Neural crest cell (in vitro differentiated cells): ENCODE measurements around the gene CXCR1. TPM values are rescaled to one million over a fixed set of nuclear protein-coding genes. Genes with fewer than 3 reads are reported as not detected.
"Not testable (repeated sequence)": the region's sequence is repeated elsewhere in the genome, so short reads cannot be mapped to it uniquely, and the experiment has no call there.

ENCODE experiments used
- DNase-seq: peaks from one replicate; pipeline ENCODE4 v3.0.0; 2021; ENCODE audit warnings: low read depth, mixed read lengths, low spot score
- H3K27ac Mint-ChIP-seq: one replicate; pipeline ENCODE4 v1.8.0; 2021; ENCODE audit warnings: mild to moderate bottlenecking, mixed read lengths; ENCODE audit not compliant: unreplicated experiment
- H3K27me3 Mint-ChIP-seq: 2 replicates; pipeline ENCODE4 v1.8.0; 2021; ENCODE audit warnings: low read depth, mild to moderate bottlenecking, mixed read lengths
- H3K36me3 Mint-ChIP-seq: 2 replicates; pipeline ENCODE4 v1.8.0; 2021; ENCODE audit warnings: low read depth, mild to moderate bottlenecking, mixed read lengths
- H3K4me1 Mint-ChIP-seq: 2 replicates; pipeline ENCODE4 v1.8.0; 2021; ENCODE audit warnings: mixed read lengths
- H3K4me3 Mint-ChIP-seq: one replicate; pipeline ENCODE4 v1.8.0; 2021; ENCODE audit warnings: mild to moderate bottlenecking, mixed read lengths
- H3K9me3 Mint-ChIP-seq: 2 replicates; pipeline ENCODE4 v1.8.0; 2021; ENCODE audit warnings: mixed read lengths
- CTCF ChIP-seq: fragments of 200-600 bp; sonication (generic); conservative IDR thresholded peaks from 2 replicates; pipeline ENCODE4 v1.5.0; 2021; ENCODE audit warnings: antibody characterized with exemption, mild to moderate bottlenecking
- total RNA-seq: library from RNA; stranded (reverse); gene quantifications from 2 replicates; pipeline ENCODE4 v1.2.1, GENCODE V29; 2021

Gene CXCR1
- total RNA-seq, 1 donor from 2014 or later: not detected

DNA sequence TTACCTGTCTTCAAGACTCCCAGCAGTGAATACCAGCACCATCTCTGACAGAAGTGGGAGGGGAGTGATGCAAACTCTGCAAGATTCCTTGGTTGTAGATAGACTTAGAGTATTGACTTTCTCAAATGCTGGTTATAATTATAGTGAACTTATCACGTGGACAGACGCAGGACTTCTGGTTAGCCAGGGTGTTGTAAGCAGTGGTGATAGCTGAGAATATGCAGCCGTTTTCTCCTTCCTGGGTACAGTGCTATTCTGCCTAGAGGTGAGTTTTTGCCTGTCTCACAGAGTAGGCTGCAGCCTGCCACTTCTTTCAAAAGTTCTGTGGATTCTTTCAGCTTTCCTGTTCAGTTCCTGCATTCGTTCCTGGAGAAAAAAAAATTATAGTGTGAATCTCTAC, 41.7 kb downstream of the CXCR1 start:
- Mint-ChIP-seq H3K9me3 (peaks cover 6% of the 10 kb centered on the region), H3K4me1 (peaks cover 5% of the 10 kb centered on the region), H3K36me3 (peaks cover 3% of the 10 kb centered on the region), H3K4me3 (no peak overlapping the region), H3K27ac (no peak overlapping the region), H3K27me3 (peaks cover 11% of the 10 kb centered on the region)
- no peak for DNase-seq
- no peak for TF ChIP-seq CTCF

DNA sequence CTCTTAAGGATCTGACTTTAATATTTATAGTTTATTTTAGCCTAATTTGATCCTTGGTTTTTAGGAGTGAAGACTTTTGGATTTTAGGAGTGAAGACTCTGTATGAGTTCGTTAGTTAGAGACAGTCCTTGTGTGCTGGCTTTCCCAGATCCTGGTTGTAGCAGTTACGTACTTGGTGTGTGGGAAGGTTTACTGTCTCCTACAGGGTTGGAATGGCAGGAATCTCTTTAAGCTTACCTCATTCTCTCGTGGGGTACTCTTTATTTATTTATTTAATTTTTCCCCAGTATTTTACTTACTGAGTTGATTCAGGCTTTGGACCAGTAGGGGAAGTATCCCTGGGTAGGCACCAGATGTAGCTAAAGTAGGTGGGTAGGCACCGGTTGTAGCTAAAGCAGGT, 42.8 kb downstream of the CXCR1 start:
- peaks cover 6% of the 10 kb centered on the region for H3K9me3 Mint-ChIP-seq
- H3K4me1 Mint-ChIP-seq: peaks cover 5% of the 10 kb centered on the region
- DNase-seq: no peak
- TF ChIP-seq CTCF: no peak
- peaks cover 6% of the 10 kb centered on the region for H3K27me3 Mint-ChIP-seq
- H3K36me3 Mint-ChIP-seq: peaks cover 3% of the 10 kb centered on the region
- no peak overlapping the region for H3K27ac Mint-ChIP-seq
- no peak overlapping the region for H3K4me3 Mint-ChIP-seq

DNA sequence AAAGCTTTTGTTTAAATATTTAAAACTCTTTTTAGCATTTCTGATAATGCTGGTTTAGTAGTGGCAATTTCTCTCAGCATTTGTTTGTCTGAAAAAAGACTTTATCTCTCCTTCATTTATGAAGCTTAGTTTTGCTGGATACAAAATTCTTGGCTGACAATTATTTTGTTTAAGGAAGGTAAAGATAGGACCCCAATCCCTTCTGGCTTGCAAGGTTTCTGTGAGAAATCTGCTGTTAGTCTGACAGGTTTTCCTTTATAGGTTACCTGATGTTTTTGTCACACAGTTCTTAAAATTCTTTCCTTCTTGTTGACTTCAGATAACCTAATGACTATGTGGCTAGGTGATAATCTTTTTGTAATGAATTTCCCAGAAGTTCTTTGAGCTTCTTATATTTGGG, 44.5 kb downstream of the CXCR1 start:
- peaks cover 11% of the 10 kb centered on the region for H3K9me3 Mint-ChIP-seq
- DNase-seq, H3K27ac Mint-ChIP-seq, H3K4me3 Mint-ChIP-seq, H3K4me1 Mint-ChIP-seq, H3K27me3 Mint-ChIP-seq, H3K36me3 Mint-ChIP-seq: not testable (repeated sequence)

DNA sequence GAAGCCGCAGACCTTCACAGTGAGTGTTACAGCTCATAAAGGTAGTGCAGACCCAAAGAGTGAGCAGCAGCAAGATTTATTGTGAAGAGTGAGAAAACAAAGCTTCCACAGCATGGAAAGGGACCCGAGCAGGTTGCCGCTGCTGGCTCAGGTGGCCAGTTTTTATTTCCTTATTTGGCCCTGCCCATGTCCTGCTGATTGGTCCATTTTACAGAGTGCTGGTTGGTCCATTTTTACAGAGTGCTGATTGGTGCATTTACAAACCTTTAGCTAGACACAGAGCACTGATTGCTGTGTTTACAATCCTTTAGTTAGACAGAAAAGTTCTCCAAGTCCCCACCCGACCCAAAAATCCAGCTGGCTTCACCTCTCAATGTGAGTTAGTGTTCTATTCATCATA, 45.0 kb downstream of the CXCR1 start:
- not testable (repeated sequence) for DNase-seq, H3K27ac Mint-ChIP-seq, H3K36me3 Mint-ChIP-seq, H3K4me3 Mint-ChIP-seq, H3K4me1 Mint-ChIP-seq, H3K27me3 Mint-ChIP-seq
- H3K9me3 Mint-ChIP-seq: peaks cover 13% of the 10 kb centered on the region

Other genes with a start within 250 kb of the CXCR1 start
- gene TNS1, start 164.0 kb downstream of the CXCR1 start, total RNA-seq: 11.3 and 14.5 TPM in 2 replicates
- not detected in 2 replicates for gene RUFY4, start 97.7 kb downstream of the CXCR1 start, total RNA-seq
- not detected in 2 replicates for gene CXCR2, start 40.9 kb downstream of the CXCR1 start, total RNA-seq
- gene ARPC2, start 50.2 kb upstream of the CXCR1 start, total RNA-seq: 159 and 160 TPM in 2 replicates
- gene GPBAR1, start 94.1 kb upstream of the CXCR1 start, total RNA-seq: 0.14 TPM in 1 of 2 replicates, not detected in the other
- 76.6 and 77.6 TPM in 2 replicates for gene AAMP, start 103.2 kb upstream of the CXCR1 start, total RNA-seq
- gene PNKD, start 103.6 kb upstream of the CXCR1 start, total RNA-seq: 40.3 and 42.3 TPM in 2 replicates
- 8.0 and 8.5 TPM in 2 replicates for gene TMBIM1, start 125.5 kb upstream of the CXCR1 start, total RNA-seq
- gene CATIP, start 189.9 kb upstream of the CXCR1 start, total RNA-seq: 0.30 TPM in 1 of 2 replicates, not detected in the other
- 0.09 TPM in 1 of 2 replicates, not detected in the other for gene SLC11A1, start 215.3 kb upstream of the CXCR1 start, total RNA-seq
- gene CTDSP1, start 232.9 kb upstream of the CXCR1 start, total RNA-seq: 46.4 TPM in 2 replicates